Measurements from ENCODE around the gene HYPK. TPM values are rescaled to one million over a fixed set of nuclear protein-coding genes. Genes with fewer than 3 reads are reported as not detected.

The HYPK gene
- total RNA-seq, 2 experiments from 2014 or later: 17.6 to 18.5 TPM

- DNase-seq (no peak), ATAC-seq (ENCODE audit: poor library complexity) (no peak)
- H3K27ac Mint-ChIP-seq: peak overlapping the region; percentile 25
- Histone ChIP-seq H3K9me3 (ENCODE audit: control insufficient read depth in 1 of 2, insufficient read depth in 1 of 2, low read length in 2 of 2) (no peaks in the 10 kb centered on the region), H3K4me3 (ENCODE audit: low read length) (no peak overlapping the region), H3K27me3 (ENCODE audit: control insufficient read depth in 1 of 2, insufficient read depth in 2 of 2, low read length in 2 of 2) (no peaks in the 10 kb centered on the region), H3K27ac (ENCODE audit: low read depth in 1 of 2, low read length in 2 of 2) (no peak overlapping the region), H3K4me1 (ENCODE audit: insufficient read depth, low read length) (peaks cover 25% of the 10 kb centered on the region), H3K36me3 (ENCODE audit: insufficient read depth, low read length) (no peaks in the 10 kb centered on the region)
- H3K4me1 Mint-ChIP-seq (ENCODE audit: low read depth): peaks cover 22% of the 10 kb centered on the region
- no peak for TF ChIP-seq CTCF (IDR thresholded peaks at IDR 0.05)
- CTCF ChIA-PET: interaction anchor here (0.9 to 3.4 kb wide), 2 partner anchors 10 to 12 kb away, joined by 3 to 29 read pairs; partner anchors contain the start of gene SERF2
- H3K36me3 Mint-ChIP-seq (ENCODE audit: low read depth): peaks cover 7% of the 10 kb centered on the region
- H3K27me3 Mint-ChIP-seq: no peaks in the 10 kb centered on the region
- intact Hi-C loops (cut with DNase I, micrococcal nuclease): no loop called here
- POLR2A ChIA-PET: interaction anchor here (4.4 kb wide), 1 partner anchor 13 kb away, joined by 55 read pairs; the partner anchor contains the start of gene SERF2
- no peaks in the 10 kb centered on the region for H3K9me3 Mint-ChIP-seq
- H3K4me3 Mint-ChIP-seq: peak overlapping the region; percentile 43
These were observed 21.4 kb upstream of the HYPK start for GRCh38 chr15:43779016-43779415.

GRCh38 chr15:43789409-43789808 is 11.0 kb upstream of the HYPK start:
- Mint-ChIP-seq H3K9me3 (no peaks in the 10 kb centered on the region), H3K4me1 (ENCODE audit: low read depth) (peaks cover 31% of the 10 kb centered on the region), H3K36me3 (ENCODE audit: low read depth) (peaks cover 30% of the 10 kb centered on the region), H3K27me3 (no peaks in the 10 kb centered on the region), H3K4me3 (no peak overlapping the region), H3K27ac (no peak overlapping the region)
- no peak for ATAC-seq (ENCODE audit: poor library complexity)
- CTCF ChIA-PET: interaction anchor here (4.8 kb wide), 1 partner anchor 12 kb away, joined by 29 read pairs; the partner anchor contains the start of gene ELL3
- no peak overlapping the region for H3K27ac ChIP-seq (ENCODE audit: low read depth in 1 of 2, low read length in 2 of 2)
- H3K4me1 ChIP-seq (ENCODE audit: insufficient read depth, low read length): peaks cover 25% of the 10 kb centered on the region
- H3K27me3 ChIP-seq (ENCODE audit: control insufficient read depth in 1 of 2, insufficient read depth in 2 of 2, low read length in 2 of 2): peaks cover 0 to 3% of the 10 kb centered on the region in 2 experiments
- no peak overlapping the region for H3K4me3 ChIP-seq (ENCODE audit: low read length)
- no peak for DNase-seq
- H3K36me3 ChIP-seq (ENCODE audit: insufficient read depth, low read length): peaks cover 14% of the 10 kb centered on the region
- peaks cover 0 to 4% of the 10 kb centered on the region in 2 experiments for H3K9me3 ChIP-seq (ENCODE audit: control insufficient read depth in 1 of 2, insufficient read depth in 1 of 2, low read length in 2 of 2)
- intact Hi-C loops (cut with DNase I, micrococcal nuclease): no loop called here
- POLR2A ChIA-PET: interaction anchor here (0.9 to 4.2 kb wide), 3 partner anchors 11 to 35 kb away, joined by 4 to 39 read pairs (median 6); partner anchors contain the start of genes ELL3, HYPK, MFAP1 and SERINC4
- no peak for TF ChIP-seq CTCF (IDR thresholded peaks at IDR 0.05)

GRCh38 chr15:43791993-43792760 is 8.2 kb upstream of the HYPK start, which contains the start of gene SERF2:
SERF2 (plus strand) TSS chr15:43792320; CDS start chr15:43792377, 57 bp downstream.
- no peak for TF ChIP-seq CTCF (IDR thresholded peaks at IDR 0.05)
- Mint-ChIP-seq H3K27ac (peak within 1 kb of the TSS; percentile 99), H3K36me3 (ENCODE audit: low read depth) (peaks cover 58% of the 10 kb centered on the region), H3K4me3 (peak within 1 kb of the TSS; percentile 99), H3K4me1 (ENCODE audit: low read depth) (peaks cover 58% of the 10 kb centered on the region), H3K9me3 (no peaks in the 10 kb centered on the region), H3K27me3 (no peaks in the 10 kb centered on the region)
- ChIA-PET CTCF (interaction anchor here (1.3 to 4.8 kb wide), 4 partner anchors 11 to 22 kb away, joined by 3 to 29 read pairs (median 4); partner anchors contain the start of gene ELL3), POLR2A (interaction anchor here (1.0 to 4.4 kb wide), 8 partner anchors 8 to 635 kb away, joined by 3 to 55 read pairs (median 7); partner anchors contain the start of genes CTDSPL2, ELL3, HYPK and MFAP1)
- Histone ChIP-seq H3K4me1 (ENCODE audit: insufficient read depth, low read length) (peaks cover 38% of the 10 kb centered on the region), H3K27me3 (ENCODE audit: control insufficient read depth in 1 of 2, insufficient read depth in 2 of 2, low read length in 2 of 2) (peaks cover 0 to 3% of the 10 kb centered on the region in 2 experiments), H3K27ac (ENCODE audit: low read depth in 1 of 2, low read length in 2 of 2) (peak within 1 kb of the TSS; percentile 98 to 99), H3K4me3 (ENCODE audit: low read length) (peak within 1 kb of the TSS; percentile 100), H3K9me3 (ENCODE audit: control insufficient read depth in 1 of 2, insufficient read depth in 1 of 2, low read length in 2 of 2) (peaks cover 0 to 4% of the 10 kb centered on the region in 2 experiments), H3K36me3 (ENCODE audit: insufficient read depth, low read length) (peaks cover 38% of the 10 kb centered on the region)
- ATAC-seq (ENCODE audit: poor library complexity) (peak; percentile 94), DNase-seq (peak; percentile 98 to 100 (median 99))
- intact Hi-C loops (cut with DNase I, micrococcal nuclease): loop anchor here (1.0 to 10.0 kb wide), 5 partner anchors 8 to 277 kb away; partner anchors contain the start of genes WDR76 (in 2 of the 2), HYPK (in 1 of the 2), MAP1A (in 1 of the 2) and PDIA3 (in 1 of the 2)
